Nephron progenitor cell (in vitro differentiated cells): ENCODE data around the gene WDR7.

Experiments
- DNase-seq: peaks from one replicate; pipeline ENCODE4 v3.0.0; 2021
- H3K27ac Mint-ChIP-seq: 2 replicates; pipeline ENCODE4 v1.8.0; 2021; ENCODE audit warnings: mild to moderate bottlenecking, moderate library complexity, mixed read lengths
- H3K27me3 Mint-ChIP-seq: 2 replicates; pipeline ENCODE4 v1.8.0; 2021; ENCODE audit warnings: mild to moderate bottlenecking, low read depth, mixed read lengths; ENCODE audit not compliant: poor library complexity
- H3K36me3 Mint-ChIP-seq: 2 replicates; pipeline ENCODE4 v1.8.0; 2021; ENCODE audit warnings: low read depth, mixed read lengths
- H3K4me1 Mint-ChIP-seq: 2 replicates; pipeline ENCODE4 v1.8.0; 2021; ENCODE audit warnings: mixed read lengths
- H3K4me3 Mint-ChIP-seq: 2 replicates; pipeline ENCODE4 v1.8.0; 2021; ENCODE audit warnings: mild to moderate bottlenecking, moderate library complexity, mixed read lengths
- H3K9me3 Mint-ChIP-seq: 2 replicates; pipeline ENCODE4 v1.8.0; 2021; ENCODE audit warnings: mild to moderate bottlenecking, moderate library complexity, mixed read lengths
- CTCF ChIP-seq: fragments of 200-600 bp; sonication (generic); IDR thresholded peaks from 2 replicates; pipeline ENCODE4 v1.5.0; 2021; ENCODE audit warnings: antibody characterized with exemption

WDR7 gene

GRCh38 chr18:56659111-56659510, 8.0 kb downstream of the WDR7 start:
- peaks cover 9% of the 10 kb centered on the region for H3K36me3 Mint-ChIP-seq
- DNase-seq: no peak
- no peak overlapping the region for H3K4me3 Mint-ChIP-seq
- peaks cover 24% of the 10 kb centered on the region for H3K4me1 Mint-ChIP-seq
- TF ChIP-seq CTCF: no peak
- peaks cover 3% of the 10 kb centered on the region for H3K27me3 Mint-ChIP-seq
- H3K9me3 Mint-ChIP-seq: peaks cover 9% of the 10 kb centered on the region
- H3K27ac Mint-ChIP-seq: no peak overlapping the region

- no peak for DNase-seq
- H3K4me1 Mint-ChIP-seq: peaks cover 24% of the 10 kb centered on the region
- H3K9me3 Mint-ChIP-seq: no peaks in the 10 kb centered on the region
- H3K4me3 Mint-ChIP-seq: no peak overlapping the region
- TF ChIP-seq CTCF: no peak
- no peaks in the 10 kb centered on the region for H3K36me3 Mint-ChIP-seq
- no peak overlapping the region for H3K27ac Mint-ChIP-seq
- no peaks in the 10 kb centered on the region for H3K27me3 Mint-ChIP-seq
Measured at GRCh38 chr18:56660655-56661054, 9.5 kb downstream of the WDR7 start.

- H3K36me3 Mint-ChIP-seq: no peaks in the 10 kb centered on the region
- TF ChIP-seq CTCF: no peak
- peaks cover 24% of the 10 kb centered on the region for H3K4me1 Mint-ChIP-seq
- no peak overlapping the region for H3K4me3 Mint-ChIP-seq
- no peak overlapping the region for H3K27ac Mint-ChIP-seq
- H3K9me3 Mint-ChIP-seq: no peaks in the 10 kb centered on the region
- H3K27me3 Mint-ChIP-seq: no peaks in the 10 kb centered on the region
- DNase-seq: no peak
Measured at GRCh38 chr18:56661360-56662062, 10.4 kb downstream of the WDR7 start.

- no peak for DNase-seq
- Mint-ChIP-seq H3K9me3 (no peaks in the 10 kb centered on the region), H3K4me1 (peaks cover 24% of the 10 kb centered on the region), H3K4me3 (no peak overlapping the region), H3K36me3 (no peaks in the 10 kb centered on the region), H3K27ac (no peak overlapping the region), H3K27me3 (no peaks in the 10 kb centered on the region)
- TF ChIP-seq CTCF: no peak
Measured at GRCh38 chr18:56662063-56662408, 10.9 kb downstream of the WDR7 start.

- Mint-ChIP-seq H3K4me1 (peaks cover 24% of the 10 kb centered on the region), H3K4me3 (no peak overlapping the region), H3K36me3 (no peaks in the 10 kb centered on the region), H3K27ac (no peak overlapping the region), H3K9me3 (no peaks in the 10 kb centered on the region), H3K27me3 (no peaks in the 10 kb centered on the region)
- no peak for DNase-seq
- no peak for TF ChIP-seq CTCF
Measured at GRCh38 chr18:56662502-56662901, 11.3 kb downstream of the WDR7 start.

GRCh38 chr18:56662902-56663301, 11.7 kb downstream of the WDR7 start:
- Mint-ChIP-seq H3K27me3 (no peaks in the 10 kb centered on the region), H3K27ac (no peak overlapping the region), H3K4me3 (no peak overlapping the region), H3K4me1 (peaks cover 24% of the 10 kb centered on the region), H3K9me3 (no peaks in the 10 kb centered on the region), H3K36me3 (no peaks in the 10 kb centered on the region)
- no peak for DNase-seq
- no peak for TF ChIP-seq CTCF
